Measurements from ENCODE around the gene PSMD13.
"Not testable (repeated sequence)": the region's sequence is repeated elsewhere in the genome, so short reads cannot be mapped to it uniquely, and the experiment has no call there.

Gene PSMD13

DNA sequence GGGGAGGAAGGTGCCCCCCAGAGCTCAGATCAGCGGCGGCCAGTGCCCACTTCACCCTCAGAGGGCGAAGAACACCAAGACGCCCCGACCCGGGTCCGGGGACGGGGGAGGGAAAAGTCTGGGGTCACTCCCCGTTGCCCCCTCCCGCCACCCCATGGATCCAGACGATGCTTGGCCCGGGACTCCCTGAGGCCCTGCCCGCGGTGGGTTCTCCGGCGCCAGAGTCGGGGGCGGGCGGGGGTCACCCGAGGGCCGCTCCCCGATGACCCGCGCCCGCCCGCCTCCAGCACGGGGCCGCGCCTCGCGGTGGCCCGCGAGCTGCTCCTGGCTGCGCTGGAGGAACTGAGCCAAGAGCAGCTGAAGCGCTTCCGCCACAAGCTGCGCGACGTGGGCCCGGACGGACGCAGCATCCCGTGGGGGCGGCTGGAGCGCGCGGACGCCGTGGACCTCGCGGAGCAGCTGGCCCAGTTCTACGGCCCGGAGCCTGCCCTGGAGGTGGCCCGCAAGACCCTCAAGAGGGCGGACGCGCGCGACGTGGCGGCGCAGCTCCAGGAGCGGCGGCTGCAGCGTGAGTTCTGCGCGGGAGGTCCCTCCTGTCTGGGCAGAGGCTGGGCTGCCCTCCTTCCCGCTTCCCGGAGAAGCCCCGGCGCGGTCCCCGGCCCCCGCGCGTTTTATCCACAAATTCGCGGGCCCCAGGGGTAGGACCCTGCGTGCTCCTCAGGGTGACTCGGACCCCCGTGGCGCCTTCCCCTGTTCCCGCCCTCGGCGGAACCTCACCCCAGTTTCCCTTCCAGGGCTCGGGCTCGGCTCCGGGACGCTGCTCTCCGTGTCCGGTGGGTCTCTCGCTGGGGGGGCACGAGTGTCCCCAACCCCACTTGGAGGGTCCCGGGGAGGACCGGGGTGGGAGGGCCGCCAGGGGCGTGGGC is 42.5 kb downstream of the PSMD13 start:
- DNase-seq = no peak

DNA sequence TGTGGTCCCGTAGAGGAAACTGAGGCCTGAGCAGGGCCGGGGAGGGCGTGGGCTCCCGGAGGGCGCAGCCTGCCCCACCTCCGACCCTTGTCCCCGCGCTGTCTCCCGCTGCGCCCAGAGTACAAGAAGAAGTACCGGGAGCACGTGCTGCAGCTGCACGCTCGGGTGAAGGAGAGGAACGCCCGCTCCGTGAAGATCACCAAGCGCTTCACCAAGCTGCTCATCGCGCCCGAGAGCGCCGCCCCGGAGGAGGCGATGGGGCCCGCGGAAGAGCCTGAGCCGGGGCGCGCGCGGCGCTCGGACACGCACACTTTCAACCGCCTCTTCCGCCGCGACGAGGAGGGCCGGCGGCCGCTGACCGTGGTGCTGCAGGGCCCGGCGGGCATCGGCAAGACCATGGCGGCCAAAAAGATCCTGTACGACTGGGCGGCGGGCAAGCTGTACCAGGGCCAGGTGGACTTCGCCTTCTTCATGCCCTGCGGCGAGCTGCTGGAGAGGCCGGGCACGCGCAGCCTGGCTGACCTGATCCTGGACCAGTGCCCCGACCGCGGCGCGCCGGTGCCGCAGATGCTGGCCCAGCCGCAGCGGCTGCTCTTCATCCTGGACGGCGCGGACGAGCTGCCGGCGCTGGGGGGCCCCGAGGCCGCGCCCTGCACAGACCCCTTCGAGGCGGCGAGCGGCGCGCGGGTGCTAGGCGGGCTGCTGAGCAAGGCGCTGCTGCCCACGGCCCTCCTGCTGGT is 43.4 kb downstream of the PSMD13 start:
- DNase-seq = no peak

DNA sequence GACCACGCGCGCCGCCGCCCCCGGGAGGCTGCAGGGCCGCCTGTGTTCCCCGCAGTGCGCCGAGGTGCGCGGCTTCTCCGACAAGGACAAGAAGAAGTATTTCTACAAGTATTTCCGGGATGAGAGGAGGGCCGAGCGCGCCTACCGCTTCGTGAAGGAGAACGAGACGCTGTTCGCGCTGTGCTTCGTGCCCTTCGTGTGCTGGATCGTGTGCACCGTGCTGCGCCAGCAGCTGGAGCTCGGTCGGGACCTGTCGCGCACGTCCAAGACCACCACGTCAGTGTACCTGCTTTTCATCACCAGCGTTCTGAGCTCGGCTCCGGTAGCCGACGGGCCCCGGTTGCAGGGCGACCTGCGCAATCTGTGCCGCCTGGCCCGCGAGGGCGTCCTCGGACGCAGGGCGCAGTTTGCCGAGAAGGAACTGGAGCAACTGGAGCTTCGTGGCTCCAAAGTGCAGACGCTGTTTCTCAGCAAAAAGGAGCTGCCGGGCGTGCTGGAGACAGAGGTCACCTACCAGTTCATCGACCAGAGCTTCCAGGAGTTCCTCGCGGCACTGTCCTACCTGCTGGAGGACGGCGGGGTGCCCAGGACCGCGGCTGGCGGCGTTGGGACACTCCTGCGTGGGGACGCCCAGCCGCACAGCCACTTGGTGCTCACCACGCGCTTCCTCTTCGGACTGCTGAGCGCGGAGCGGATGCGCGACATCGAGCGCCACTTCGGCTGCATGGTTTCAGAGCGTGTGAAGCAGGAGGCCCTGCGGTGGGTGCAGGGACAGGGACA is 44.1 kb downstream of the PSMD13 start:
- no peak for DNase-seq

DNA sequence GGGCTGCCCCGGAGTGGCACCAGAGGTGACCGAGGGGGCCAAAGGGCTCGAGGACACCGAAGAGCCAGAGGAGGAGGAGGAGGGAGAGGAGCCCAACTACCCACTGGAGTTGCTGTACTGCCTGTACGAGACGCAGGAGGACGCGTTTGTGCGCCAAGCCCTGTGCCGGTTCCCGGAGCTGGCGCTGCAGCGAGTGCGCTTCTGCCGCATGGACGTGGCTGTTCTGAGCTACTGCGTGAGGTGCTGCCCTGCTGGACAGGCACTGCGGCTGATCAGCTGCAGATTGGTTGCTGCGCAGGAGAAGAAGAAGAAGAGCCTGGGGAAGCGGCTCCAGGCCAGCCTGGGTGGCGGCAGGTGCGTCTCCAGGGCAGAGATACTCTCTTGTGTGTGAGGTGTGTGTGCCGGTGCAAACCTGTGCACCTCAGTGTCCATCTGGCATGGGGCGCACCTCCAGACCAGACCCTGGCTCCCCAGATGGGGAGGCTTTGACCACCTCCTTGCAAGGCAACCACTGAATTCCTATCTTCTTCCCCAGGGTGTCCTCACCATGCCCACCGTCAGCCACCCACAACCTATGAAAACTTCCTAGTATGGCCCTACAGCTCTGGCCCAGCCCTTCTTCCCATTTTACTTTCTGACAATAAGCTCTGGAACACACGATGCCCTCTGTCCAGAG is 44.8 kb downstream of the PSMD13 start:
- no peak for DNase-seq

DNA sequence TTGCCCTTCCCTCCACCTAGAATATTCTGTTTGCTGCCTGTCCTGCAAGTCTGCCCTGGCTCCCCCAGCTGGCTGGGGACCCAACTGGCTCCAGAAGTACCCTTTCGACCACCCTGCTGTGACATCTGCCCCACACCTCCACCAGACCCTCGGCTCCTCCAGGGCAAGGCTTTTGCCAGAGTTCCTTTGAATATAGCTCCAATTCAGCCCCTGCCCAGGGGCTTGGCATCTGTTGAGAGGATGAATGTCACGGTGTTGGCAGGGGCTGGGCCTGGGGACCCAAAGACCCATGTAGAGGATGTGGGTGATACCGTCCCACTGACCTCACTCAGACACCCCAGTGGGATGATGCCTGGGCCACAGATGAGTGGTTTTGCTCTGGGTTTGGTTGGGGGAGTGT is 45.4 kb downstream of the PSMD13 start:
- DNase-seq = no peak

DNA sequence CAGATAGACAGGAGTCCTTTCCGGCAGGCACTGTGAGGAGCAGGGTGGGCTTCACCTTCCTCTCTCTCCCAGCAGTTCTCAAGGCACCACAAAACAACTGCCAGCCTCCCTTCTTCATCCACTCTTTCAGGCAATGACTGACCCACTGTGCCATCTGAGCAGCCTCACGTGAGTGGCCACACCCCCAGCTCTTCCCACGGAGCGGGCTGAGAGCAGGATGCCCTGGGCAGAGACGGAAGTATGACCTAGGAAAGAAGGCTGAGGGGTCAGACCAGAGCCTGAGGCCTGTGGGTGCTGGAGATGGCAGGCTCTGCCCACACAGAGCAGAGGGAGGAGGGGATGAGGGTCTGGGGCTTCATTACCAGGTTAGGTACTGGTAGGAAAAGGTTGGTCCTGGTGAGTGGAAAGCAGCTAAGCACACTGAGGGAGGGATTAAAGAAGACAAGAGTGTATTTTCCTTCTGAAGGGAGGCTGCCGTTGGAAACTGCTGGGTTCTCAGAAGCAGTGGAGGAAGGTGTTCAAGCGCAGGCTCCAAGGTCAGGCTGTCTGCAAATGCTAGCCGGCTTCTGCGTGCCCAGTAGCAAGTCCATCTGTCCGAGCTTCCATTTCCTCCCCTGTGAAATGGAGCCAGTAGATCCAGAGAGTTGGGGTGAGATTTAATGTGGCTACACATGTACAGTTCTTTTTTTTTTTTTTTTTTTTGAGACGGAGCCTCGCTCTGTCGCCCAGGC is 46.0 kb downstream of the PSMD13 start:
- DNase-seq = no peak

DNA sequence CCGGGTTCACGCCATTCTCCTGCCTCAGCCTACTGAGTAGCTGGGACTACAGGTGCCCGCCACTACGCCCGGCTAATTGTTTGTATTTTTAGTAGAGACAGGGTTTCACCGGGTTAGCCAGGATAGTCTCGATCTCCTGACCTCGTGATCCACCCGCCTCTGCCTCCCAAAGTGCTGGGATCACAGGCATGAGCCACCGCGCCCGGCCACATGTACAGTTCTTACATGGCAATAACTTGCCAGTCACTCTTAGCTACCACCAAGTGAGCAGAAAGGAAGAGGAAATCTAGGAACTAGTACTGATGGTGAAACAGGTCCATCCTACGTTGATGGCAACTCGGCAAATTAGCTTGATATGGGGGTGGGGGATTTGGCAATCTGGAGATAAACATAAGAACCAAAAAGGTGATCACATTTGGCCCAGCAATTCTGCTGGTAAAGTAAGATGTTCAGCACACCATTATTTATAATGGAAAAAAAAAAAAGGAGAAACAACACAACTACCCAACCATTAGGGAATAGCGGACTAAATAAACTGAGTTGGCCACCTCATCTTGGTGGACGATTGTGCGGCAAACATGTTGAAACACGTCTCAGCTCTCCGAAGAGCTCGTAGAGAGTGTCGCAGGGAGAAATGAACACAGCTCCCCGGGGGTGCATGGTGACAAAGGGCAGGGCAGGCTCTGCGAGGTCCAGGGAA is 46.8 kb downstream of the PSMD13 start:
- DNase-seq = no peak

DNA sequence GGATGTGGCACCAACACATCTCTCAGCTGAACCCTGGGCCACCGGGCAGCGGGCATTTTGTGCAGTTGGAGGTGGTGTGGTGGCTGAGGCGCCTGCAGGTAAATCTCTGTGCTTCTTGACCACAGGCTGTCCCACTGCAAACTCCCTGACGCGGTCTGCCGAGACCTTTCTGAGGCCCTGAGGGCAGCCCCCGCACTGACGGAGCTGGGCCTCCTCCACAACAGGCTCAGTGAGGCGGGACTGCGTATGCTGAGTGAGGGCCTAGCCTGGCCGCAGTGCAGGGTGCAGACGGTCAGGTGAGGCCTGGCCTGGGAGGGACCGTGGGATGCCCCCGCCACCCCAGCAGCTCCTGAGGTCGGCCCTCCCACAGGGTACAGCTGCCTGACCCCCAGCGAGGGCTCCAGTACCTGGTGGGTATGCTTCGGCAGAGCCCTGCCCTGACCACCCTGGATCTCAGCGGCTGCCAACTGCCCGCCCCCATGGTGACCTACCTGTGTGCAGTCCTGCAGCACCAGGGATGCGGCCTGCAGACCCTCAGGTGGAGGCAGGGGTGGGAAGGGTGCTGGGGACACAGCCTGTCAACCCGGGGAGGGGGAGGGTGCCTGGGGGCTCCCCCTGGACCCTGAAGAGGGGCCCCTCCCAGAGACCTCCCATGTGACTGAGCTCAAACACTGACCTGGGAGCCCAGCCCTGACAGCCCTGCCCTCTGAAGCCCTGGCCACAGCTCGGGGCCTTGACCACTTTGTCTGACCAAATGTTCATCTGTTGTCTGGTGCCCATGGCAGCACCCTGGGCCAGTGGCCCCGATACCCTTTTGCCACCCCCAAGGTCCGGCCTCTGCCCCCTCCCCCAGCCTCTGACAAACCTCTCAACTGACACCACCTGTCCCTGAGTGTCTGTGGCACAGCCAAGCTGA is 47.6 kb downstream of the PSMD13 start:
- DNase-seq = no peak

DNA sequence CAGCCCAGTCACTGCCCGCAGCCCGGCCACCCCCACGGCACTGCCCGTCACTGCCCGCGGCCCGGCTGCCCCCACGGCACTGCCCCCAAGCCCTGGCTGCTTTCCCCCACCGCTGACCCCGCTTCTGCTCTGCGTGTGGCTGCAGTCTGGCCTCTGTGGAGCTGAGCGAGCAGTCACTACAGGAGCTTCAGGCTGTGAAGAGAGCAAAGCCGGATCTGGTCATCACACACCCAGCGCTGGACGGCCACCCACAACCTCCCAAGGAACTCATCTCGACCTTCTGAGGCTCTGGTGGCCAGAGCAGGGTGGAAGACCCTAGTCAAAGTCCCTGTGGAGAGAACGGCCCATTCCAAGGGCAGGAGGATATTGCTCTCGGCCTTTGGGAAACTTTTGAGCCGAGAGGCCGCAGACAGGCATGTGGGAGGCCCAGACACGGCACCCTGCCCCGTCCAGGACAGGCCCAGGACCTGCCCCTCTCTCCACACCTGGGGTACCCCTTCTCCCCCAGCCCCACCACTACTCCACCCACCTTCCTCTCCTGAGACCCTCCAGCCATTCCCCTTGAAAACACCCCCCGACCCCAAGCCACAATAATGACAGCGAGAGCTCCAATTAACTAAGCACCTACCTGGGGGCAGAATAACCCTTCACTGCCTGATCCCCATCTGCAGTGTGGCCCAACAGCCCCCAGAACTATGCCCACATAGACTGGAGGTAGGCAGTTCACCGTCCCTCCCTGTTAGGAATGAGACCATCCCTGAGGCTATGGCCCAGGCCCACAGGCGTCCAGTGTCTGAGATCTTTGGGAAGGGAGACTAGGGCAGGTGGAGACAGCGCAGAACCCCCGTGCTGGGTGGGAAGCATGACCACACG is 48.5 kb downstream of the PSMD13 start:
- no peak for DNase-seq

DNA sequence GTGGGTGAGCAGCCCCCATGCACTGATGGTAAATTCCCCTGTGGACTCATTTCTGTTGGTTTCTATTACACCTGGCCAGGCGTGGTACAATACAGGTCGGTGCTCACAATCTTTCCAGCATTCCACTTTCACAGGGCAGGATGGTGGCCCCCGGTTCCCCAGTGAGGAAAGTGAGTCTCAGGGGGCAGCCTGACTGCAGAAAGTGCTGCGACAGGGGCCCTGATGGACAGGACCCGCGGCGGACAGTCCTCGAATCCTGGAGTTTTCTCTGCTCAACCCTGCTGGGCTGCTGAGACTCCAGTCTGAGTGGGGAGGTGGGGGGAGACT is 49.1 kb downstream of the PSMD13 start:
- DNase-seq = no peak

DNA sequence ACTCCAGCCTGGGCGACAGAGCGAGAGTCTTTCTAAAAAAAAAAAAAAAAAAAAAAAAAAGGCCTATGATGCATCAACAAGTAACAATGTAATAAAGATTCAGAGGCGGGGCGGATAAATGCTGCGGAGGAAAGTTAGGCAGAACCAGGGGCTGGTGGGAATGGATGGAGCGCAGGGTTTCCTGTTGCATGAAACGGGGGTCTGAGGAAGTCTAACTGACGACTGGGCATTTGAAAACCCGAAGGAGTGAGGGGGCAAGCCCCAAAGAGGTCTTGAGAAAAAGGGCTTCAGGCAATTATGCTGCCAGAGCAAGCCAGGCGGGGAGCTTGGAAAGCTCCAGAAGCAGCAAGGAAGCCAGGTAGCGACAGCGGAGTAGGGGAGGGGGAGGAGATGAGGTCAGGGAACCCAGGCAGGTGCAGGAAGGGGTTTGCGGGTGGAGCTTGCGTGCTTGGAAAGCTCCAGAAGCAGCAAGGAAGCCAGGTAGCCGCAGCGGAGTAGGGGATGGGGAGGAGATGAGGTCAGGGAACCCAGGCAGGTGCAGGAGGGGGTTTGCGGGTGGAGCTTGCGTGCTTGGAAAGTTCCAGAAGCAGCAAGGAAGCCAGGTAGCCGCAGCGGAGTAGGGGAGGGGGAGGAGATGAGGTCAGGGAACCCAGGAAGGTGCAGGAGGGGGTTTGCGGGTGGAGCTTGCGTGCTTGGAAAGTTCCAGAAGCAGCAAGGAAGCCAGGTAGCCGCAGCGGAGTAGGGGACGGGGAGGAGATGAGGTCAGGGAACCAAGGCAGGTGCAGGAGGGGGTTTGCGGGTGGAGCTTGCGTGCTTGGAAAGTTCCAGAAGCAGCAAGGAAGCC is 50.4 kb downstream of the PSMD13 start:
- not testable (repeated sequence) for DNase-seq

DNA sequence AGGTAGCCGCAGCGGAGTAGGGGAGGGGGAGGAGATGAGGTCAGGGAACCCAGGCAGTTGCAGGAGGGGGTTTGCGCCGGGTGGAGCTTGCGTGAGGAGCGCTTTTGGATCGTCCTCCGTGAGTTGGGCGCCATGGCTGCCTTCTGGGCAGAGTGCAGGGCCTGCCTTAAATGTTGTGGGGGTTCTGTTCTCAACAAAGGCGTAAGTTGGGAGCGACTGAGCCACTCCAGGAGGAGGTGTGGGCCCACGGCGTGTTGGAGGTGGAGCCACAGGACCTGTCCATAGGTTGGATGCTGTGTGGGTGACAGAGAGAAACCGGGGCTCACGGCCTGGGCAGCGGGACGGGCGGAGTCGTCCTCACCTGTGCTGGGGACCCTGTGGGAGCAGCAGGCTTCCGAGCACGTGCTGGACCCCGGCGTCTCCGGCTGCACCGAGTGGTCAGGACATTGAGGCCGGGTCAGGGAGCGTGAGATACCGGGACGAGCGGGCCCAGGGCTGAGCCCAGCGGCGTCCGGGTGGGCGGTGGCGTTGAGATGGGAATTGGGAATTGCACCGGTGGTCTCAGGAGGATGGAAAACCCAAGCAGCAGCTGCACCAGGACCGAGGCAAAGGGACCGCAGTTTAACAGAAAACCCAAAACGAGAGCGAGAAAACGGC is 51.2 kb downstream of the PSMD13 start:
- no peak for DNase-seq

DNA sequence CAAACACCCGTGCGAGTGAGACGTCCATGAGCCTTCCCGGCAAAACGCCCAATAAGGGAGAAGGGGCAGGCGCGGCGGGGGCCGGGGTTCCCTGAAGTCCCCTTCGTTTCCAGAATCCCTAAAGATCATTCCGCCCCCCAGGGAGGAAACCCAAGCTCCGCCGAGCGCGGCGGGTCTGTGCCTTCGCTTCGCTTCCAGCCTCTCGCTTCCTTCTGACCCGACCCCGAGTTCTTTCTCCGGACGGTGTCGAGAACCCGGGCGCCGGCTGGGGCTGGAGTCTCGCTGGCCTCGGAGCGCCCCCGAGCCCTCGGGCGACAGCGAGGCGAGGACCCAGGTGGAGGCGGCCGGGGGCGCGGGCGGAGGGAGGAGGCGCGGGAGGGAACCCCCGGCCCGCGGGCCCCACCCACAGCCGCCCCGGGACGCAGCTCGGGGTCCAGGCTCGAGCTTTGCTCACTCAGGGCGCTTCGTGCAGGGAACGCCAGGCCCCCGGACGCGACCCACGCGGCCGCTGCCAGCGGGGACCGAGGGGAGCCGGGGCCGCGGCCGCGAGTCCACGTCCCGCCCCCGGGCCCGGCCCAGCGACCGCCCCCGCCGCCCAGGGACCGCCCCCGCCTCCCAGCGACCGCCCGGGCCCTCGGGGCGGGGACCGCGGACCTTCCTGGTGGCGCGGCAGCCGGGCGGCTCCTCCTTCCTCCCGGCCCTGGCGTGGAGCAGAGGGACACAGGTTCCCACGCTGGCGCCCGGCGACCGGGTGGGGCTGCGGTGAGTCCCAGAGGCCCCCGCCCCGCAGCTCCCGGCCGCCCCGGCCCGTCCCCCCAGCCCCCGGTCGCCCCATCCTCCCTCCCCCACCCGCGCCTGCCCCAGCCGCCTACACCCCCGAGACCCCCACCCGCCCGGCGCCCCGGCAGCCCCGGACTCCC is 52.0 kb downstream of the PSMD13 start, which contains the start of gene PGGHG:
PGGHG (plus strand) TSS at position 649 of the 920 bp plus-strand sequence. CDS start 691 bp downstream, outside the sequence.
- DNase-seq = no peak

DNA sequence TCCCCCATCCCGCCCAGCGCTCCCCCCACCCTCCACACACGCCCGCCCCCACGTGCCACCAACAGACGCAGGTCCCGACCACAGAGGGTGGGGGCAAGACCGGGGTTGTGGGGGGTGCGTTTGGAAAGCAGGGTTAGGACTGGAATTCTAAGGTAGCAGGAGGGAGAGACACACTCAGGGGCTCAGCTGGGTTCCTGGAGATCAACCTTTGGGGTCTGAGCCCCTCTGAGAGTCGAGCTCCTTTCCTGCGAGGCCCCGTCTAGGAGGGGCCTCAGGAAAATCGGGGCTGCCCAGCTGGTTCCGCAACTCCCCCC is 52.6 kb downstream of the PSMD13 start:
- DNase-seq = no peak

DNA sequence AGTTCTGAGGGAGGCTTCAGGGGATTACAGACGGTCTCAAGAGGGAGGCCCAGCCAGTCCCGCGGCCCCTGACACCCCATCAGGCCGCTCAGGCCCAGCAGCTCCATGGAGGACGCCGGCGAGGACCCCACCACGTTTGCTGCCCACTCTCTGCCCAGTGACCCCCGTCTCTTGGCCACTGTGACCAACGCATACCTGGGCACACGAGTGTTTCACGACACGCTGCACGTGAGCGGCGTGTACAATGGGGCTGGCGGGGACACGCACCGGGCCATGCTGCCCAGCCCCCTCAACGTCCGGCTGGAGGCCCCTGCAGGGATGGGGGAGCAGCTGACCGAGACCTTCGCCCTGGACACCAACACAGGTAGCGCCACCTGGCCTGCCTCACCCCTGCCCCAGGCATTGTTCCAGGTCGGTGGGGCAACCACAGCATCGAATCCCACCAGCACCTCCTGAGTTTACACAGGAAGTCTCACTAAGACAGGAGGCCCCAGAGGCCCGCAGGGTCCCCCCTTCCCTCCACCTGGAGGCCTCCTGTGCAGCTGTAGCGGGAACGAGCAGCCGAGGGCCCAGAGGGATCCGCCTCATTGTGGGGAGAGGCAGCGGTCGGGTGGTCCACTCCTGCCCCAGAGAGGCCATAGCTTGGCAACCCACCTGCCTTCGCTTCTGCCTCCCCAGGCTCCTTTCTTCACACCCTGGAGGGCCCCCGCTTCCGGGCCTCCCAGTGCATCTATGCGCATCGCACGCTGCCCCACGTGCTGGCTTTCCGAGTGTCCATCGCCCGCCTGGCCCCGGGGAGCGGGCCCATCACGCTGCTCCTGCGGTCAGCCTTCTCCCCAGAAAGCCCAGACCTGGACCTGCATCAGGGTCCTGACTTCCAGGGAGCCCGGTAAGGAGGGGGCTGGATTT is 53.2 kb downstream of the PSMD13 start:
- no peak for DNase-seq
